Stimulated activated CD8-positive, alpha-beta memory T cell treated with anti-CD3 and anti-CD28 coated beads, Interleukin-12 subunit alpha, Interleukin-12 subunit beta, amount 100 ng/mL, for 4 hours (primary cell): ENCODE data around the gene PTPRT.

ENCODE experiments used
- DNase-seq: peaks from one replicate; pipeline ENCODE4 v3.0.0-alpha.2; 2020; ENCODE audit warnings: low read depth

PTPRT gene

GRCh38 chr20:42714298-42715141 is 475.2 kb downstream of the PTPRT start:
- no peak for DNase-seq

GRCh38 chr20:42708266-42708665 is 481.4 kb downstream of the PTPRT start:
- no peak for DNase-seq

DNA sequence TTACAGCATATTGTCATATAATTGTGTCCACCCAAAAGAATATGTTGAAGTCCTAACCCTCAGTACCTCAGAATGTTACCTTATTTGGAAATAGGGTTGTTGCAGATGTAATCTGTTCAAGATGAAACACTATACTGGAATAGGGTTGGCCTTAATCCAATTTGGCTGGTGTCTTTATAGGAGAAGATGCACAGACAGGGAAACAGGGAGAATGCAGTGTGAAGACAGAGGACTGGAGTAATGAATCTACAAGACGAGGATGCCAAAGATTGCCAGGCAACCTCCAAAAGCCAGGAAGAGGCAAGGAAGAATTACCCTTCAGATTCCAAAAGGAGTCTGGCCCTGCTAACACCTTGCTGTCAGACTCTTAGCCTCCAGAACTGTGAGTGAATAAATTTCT is 482.9 kb downstream of the PTPRT start:
- DNase-seq: no peak

- no peak for DNase-seq
Measured at GRCh38 chr20:42705550-42705949, 484.2 kb downstream of the PTPRT start.

GRCh38 chr20:42703744-42704143 is 486.0 kb downstream of the PTPRT start:
- DNase-seq: no peak

GRCh38 chr20:42701948-42702347 is 487.8 kb downstream of the PTPRT start:
- DNase-seq: no peak

DNA sequence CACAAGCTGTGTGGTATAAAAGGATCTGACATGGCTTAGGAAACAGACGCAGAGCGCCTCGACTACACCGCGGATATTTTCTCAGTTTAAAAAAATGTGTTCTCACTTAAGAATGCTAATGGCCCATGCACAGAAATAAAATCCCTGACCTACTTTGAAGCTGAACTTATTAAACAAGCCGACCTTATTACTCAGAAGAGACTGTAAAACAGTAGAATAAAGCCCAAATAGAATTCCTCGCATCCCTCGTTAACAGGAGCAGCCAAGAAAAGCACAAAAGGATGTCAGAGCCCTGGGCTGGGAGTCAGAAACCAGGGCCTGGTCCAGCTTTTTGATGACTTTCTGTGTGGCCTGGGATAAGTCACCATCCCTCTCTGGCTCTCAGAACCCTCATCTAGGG is 489.3 kb downstream of the PTPRT start:
- DNase-seq: no peak

- DNase-seq: no peak
Measured at GRCh38 chr20:42697962-42698361, 491.7 kb downstream of the PTPRT start.

DNA sequence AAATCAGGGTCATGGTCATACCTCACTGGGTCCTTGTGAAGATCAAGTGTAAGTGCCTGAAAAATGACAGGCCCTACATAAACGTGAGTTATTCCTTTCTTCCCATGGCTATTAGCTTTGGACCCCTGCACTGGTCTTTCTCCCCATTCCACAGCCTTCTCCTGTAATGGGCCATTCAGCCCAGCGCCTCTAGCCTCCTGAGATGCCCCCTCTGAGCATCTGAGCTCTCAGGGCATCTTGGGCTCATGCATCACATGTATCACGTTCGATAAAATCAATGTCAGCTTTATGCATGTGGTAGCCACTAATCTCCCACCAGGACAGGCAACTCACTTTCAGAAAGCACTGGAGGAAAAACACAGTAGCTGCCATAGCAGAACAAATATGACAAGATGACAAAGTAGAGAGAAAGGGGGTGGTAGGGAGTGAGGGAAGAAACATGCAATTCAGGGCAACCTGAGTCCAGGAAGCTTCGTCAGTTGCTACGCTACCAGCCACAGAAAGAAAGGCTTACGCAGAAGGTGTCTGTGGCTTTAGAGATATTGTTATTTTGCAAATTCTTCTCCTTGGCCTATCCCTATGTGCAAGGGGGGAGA is 498.8 kb downstream of the PTPRT start:
- no peak for DNase-seq

DNA sequence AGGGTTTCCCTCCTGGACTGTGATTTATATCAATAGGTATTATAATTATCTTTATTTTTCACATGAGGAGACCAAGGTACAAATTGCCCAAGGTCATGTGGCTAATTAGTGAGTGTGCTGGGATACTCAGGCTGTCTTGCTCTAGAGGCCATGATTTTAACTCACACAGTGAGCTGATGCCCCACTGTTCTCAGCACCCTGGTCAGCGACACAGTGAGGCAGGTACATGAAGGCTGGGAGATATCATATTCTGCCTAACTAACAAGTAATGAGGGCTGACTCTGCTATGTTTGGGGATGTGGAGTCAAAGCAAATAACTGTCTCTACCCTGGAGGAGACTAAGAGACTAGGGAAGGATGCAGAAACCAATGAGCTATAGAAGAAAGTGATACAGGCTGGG is 501.1 kb downstream of the PTPRT start:
- no peak for DNase-seq

DNA sequence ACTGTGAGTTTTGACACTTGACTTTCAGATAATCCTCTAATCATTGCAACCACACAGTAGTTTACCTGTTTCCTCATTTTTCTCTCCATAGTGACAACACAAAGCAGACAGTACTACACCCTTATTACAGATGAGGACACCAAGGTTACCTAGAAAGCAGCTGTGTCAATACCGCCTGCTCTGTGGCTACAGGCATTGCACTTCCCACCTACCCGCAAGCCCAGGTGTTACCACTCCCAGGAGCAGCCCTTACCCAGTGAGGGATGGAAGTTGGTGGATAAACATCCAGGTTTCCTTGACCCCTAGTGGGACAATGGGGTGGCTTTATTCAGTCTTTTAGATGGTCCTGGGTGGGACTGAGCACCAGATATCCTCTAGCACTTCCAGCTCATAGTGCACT is 503.6 kb downstream of the PTPRT start:
- no peak for DNase-seq

DNA sequence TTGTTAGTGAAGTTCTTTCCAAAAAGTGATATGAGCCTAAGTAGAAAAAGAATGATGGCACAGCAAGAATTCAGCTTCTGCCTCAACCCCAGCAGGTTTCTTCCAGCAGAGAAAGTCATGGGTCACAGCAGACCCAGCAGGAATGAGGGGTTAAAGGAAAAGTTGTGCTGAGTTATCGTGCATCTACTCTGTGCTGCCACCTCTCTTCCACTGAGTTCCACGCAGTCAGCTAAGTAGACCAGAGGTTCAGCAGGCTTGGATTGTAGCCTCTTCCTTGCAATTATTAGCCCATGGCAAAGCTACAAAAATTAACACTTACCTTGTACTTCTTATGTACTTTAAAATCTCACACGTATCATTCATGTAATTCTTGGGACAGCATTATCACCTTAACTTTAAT is 510.8 kb downstream of the PTPRT start:
- no peak for DNase-seq

GRCh38 chr20:42656130-42656529 is 533.6 kb downstream of the PTPRT start:
- no peak for DNase-seq

DNA sequence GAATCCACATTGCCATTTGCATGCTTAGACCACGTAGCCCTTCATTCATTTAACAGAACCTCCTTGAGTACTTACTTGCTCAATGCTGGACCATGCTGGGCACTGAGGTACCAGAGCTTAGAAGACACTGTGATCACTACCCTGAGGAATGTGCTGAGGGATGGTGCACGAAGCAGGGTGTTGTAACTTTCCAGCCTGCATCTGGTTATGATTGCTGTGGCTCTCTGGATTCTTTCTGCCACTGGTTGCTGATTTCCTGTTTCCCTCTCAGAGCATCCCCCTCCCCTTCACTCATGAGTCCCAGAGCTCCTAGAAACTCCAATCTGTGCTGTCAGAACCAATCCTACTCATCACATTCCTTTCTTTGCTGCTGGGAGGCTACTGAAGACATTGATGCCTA is 537.4 kb downstream of the PTPRT start:
- DNase-seq: no peak

- no peak for DNase-seq
Measured at GRCh38 chr20:42650191-42650746, 539.4 kb downstream of the PTPRT start.

GRCh38 chr20:42649748-42650147 is 540.0 kb downstream of the PTPRT start:
- no peak for DNase-seq

GRCh38 chr20:42646250-42646649 is 543.5 kb downstream of the PTPRT start:
- DNase-seq: no peak

GRCh38 chr20:42641886-42642285 is 547.8 kb downstream of the PTPRT start:
- DNase-seq: no peak

GRCh38 chr20:42639140-42639539 is 550.6 kb downstream of the PTPRT start:
- DNase-seq: no peak

DNA sequence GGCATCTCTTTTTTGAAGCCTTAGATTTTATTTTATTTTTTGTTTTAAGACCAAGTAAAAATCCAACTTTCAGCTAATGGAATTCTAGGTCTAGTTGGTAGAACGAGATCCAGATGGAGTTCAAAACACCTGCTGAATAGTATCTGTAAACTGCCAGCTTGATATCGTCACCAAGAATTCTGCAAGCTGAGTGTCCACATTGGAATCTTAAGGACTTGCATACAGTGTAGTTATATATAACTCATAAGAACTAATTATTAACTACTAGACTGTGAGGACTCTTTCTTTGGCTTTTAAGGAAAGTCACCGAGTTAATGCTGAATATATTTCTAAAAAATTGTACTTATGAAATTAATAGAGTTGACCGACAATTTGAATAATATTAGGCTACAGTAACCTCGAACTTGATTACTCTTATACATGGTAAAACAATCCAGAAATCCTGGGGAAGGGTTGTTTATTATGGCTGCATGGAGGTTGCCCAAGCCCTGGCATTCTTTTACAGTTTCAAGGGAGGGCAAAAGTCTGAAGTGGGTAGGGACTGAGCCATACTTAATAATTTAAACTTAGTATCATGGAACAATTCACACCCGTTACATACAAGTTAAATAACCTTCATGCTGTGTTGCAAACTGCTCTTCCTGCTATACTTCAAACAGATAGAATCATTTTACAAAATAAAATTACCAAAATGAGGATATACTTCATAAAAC is 553.9 kb downstream of the PTPRT start:
- DNase-seq: no peak

GRCh38 chr20:42634156-42634555 is 555.5 kb downstream of the PTPRT start:
- no peak for DNase-seq

DNA sequence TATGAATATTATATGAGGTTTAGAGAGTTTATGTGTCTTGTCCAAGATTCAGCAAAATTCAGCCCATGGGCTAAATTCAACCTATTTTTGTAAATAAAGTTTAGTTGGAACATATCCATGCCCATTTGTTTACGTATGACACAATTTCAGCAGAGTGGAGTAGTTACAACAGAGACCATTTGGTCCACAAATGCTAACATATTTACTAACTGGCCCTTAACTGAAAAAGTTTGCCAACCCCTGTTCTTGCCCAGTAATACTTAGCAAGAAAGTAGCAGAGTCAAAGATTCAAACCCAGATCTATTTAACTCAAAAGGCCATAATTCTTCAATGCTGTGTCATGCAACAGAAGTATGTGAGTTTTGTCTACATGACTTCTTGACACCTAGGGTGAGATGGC is 561.0 kb downstream of the PTPRT start:
- DNase-seq: no peak

DNA sequence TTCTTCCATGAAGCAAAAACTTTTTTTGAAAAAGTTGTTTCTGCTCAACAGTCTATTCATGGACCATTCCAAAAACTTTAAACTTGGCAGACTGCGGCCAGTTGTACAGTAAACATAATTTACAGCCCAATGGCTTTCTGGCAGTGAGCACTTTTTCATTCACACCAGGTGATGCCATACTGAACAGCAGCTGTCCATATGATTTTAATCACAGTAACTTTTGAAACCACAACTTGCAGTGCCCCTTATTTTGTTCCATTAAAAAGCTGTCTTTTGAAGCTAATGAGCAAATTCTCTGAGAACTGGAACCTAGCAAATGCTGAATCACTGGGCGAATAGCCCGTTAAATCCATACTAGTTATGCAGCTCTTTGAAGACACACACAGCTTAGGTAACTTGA is 576.6 kb downstream of the PTPRT start:
- no peak for DNase-seq
